ENCODE data around the gene LAMC3. TPM values are rescaled to one million over a fixed set of nuclear protein-coding genes. Genes with fewer than 3 reads are reported as not detected.

The LAMC3 gene
- total and polyA plus RNA-seq, 2 experiments from 2014 or later = 5.4 to 14.0 TPM

DNA sequence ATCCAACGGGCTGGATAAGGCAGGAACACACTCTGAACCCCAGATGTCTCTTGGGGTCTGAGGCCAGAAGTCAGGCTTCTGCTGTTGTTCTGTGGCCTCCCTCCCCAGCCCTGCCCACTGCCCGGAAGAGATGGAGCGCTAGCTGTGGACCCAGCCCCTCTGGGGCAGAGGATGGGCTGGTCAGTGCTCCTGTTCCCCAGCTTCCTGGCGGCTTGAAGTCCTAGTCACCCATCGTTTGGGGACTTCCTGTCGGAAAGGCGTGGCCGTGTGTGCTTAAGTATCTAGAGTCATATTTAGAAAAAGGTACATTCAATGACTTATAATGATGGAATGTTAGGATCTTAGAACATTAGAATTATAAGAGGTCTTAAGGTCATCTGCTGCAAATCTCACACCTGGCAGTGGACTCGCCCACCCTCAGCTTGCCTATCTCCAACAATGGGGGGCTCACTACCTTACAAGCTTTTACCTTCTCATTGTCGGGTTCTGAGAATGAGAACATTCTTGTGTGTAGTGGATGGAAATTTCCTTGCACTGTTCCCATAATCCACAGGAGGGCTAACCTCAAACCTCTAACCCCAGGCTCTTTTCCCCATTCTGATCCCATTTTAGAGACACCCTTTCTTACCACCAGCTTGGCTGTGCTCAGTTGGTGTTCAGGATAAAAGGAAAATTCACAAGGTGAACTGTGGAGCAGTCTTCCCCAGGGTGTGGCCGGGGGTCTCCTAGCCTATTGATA, 74.0 kb downstream of the LAMC3 start:
- Histone ChIP-seq H3K27ac (no peak overlapping the region), H3K4me1 (ENCODE audit: low read depth) (no peaks in the 10 kb centered on the region), H3K27me3 (no peaks in the 10 kb centered on the region), H3K36me3 (no peaks in the 10 kb centered on the region), H3K4me3 (no peak overlapping the region), H3K9me3 (ENCODE audit: low read depth) (no peaks in the 10 kb centered on the region)
- TF ChIP-seq CTCF (IDR thresholded peaks at IDR 0.05; ENCODE audit: low read depth, low read length) = no peak
- DNase-seq (ENCODE audit: low read depth in 1 of 2, low spot score in 1 of 2) = no peak

- Histone ChIP-seq H3K36me3 (no peaks in the 10 kb centered on the region), H3K9me3 (ENCODE audit: low read depth) (no peaks in the 10 kb centered on the region), H3K4me1 (ENCODE audit: low read depth) (no peaks in the 10 kb centered on the region), H3K27me3 (no peaks in the 10 kb centered on the region), H3K4me3 (no peak overlapping the region), H3K27ac (no peak overlapping the region)
- TF ChIP-seq CTCF (IDR thresholded peaks at IDR 0.05; ENCODE audit: low read depth, low read length) = no peak
- no peak for DNase-seq (ENCODE audit: low read depth in 1 of 2, low spot score in 1 of 2)
Measured at GRCh38 chr9:131084661-131085369, 75.8 kb downstream of the LAMC3 start.

DNA sequence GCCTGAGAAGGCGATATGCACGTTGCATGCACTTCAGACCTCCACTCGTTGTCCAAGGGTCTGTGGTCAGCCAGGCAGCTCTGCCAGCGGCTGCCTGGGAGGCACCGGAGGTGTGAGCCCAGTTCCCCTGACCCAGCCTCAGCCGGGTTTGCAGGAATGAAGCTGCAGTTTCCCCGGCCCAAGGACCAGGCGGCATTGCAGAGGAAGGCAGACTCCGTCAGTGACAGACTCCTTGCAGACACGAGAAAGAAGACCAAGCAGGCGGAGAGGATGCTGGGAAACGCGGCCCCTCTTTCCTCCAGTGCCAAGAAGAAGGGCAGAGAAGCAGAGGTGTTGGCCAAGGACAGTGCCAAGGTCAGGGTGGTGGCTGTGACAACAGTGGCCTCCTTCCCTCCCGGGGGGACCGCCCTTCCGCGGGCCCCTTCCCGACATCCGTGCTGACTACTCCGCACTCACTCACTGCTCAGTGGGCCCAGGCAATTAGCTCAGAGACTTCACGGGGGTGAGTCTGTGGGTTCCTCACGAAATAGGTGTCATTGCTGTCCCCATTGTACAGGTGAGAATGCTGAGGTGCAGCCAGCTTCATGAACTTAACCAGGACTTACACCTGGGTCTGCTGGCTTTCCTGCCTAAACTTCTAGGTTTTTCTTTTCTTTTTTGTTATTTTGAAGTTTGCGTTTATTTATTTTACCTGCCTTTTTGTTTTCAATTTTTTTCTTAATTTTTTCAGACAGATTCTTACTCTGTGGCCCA, 76.6 kb downstream of the LAMC3 start:
- no peaks in the 10 kb centered on the region for H3K4me1 ChIP-seq (ENCODE audit: low read depth)
- no peaks in the 10 kb centered on the region for H3K27me3 ChIP-seq
- no peak overlapping the region for H3K4me3 ChIP-seq
- no peaks in the 10 kb centered on the region for H3K9me3 ChIP-seq (ENCODE audit: low read depth)
- TF ChIP-seq CTCF (IDR thresholded peaks at IDR 0.05; ENCODE audit: low read depth, low read length) = no peak
- H3K36me3 ChIP-seq = no peaks in the 10 kb centered on the region
- no peak overlapping the region for H3K27ac ChIP-seq
- DNase-seq (ENCODE audit: low read depth in 1 of 2, low spot score in 1 of 2) = no peak

DNA sequence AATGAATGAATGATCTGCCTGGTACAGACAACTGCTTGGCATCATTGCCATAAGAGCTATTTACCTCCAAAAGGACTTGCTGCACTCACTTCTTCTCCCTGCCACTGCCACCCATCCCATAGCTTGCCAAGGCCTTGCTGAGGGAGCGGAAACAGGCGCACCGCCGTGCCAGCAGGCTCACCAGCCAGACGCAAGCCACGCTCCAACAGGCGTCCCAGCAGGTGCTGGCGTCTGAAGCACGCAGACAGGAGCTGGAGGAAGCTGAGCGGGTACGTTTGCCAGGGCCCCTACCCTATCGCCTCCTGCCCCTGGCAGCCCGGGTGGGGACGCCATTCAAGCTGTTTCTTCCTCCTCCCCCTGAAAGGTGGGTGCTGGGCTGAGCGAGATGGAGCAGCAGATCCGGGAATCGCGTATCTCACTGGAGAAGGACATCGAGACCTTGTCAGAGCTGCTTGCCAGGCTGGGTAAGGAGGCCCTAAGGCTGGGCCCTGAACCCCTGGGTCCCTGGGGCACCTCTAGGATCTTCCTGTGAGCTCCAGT, 78.5 kb downstream of the LAMC3 start:
- Histone ChIP-seq H3K4me3 (no peak overlapping the region), H3K9me3 (ENCODE audit: low read depth) (no peaks in the 10 kb centered on the region), H3K27ac (no peak overlapping the region), H3K4me1 (ENCODE audit: low read depth) (no peaks in the 10 kb centered on the region), H3K36me3 (no peaks in the 10 kb centered on the region), H3K27me3 (no peaks in the 10 kb centered on the region)
- TF ChIP-seq CTCF (IDR thresholded peaks at IDR 0.05; ENCODE audit: low read depth, low read length) = no peak
- DNase-seq (ENCODE audit: low read depth in 1 of 2, low spot score in 1 of 2) = no peak

DNA sequence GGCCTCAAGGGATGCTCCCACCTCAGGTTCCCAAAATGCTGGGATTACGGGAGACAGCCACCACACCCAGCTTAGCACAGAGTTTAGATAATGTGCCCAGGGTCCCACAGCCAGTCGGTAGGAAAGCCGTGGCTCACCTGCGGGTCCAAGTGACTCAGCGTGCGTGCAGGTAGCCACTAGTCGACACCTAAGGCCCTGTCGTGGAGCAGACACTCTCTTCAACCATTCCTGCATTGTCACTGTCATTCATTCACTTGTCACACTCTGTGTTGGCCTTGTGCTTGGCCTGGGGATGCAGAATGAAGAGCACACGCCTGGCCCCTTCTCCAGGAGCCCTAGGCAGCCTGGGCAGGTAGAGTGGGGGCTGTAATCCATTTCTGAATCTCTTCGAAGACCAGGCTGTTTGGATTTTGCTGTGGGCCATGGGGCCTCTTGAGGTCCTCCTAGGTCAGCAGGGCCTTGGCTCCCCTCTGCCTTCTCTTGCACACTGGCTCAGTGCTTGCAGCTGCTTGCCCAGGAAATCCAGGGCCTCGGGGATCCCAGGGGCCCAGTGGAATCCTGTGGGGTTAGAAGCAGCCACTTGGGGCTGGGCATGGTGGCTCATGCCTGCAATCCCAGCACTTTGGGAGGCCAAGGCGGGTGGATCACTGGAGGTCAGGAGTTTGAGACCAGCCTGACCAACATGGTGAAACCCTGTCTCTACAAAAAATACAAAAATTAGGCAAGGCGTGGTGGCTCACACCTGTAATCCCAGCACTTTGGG, 81.2 kb downstream of the LAMC3 start:
- no peak for DNase-seq (ENCODE audit: low read depth in 1 of 2, low spot score in 1 of 2)
- no peak for TF ChIP-seq CTCF (IDR thresholded peaks at IDR 0.05; ENCODE audit: low read depth, low read length)
- H3K9me3 ChIP-seq (ENCODE audit: low read depth) = no peaks in the 10 kb centered on the region
- no peak overlapping the region for H3K27ac ChIP-seq
- no peaks in the 10 kb centered on the region for H3K4me1 ChIP-seq (ENCODE audit: low read depth)
- no peaks in the 10 kb centered on the region for H3K36me3 ChIP-seq
- no peaks in the 10 kb centered on the region for H3K27me3 ChIP-seq
- no peak overlapping the region for H3K4me3 ChIP-seq
